ENCODE results near the gene ARHGAP31.

Gene ARHGAP31

DNA sequence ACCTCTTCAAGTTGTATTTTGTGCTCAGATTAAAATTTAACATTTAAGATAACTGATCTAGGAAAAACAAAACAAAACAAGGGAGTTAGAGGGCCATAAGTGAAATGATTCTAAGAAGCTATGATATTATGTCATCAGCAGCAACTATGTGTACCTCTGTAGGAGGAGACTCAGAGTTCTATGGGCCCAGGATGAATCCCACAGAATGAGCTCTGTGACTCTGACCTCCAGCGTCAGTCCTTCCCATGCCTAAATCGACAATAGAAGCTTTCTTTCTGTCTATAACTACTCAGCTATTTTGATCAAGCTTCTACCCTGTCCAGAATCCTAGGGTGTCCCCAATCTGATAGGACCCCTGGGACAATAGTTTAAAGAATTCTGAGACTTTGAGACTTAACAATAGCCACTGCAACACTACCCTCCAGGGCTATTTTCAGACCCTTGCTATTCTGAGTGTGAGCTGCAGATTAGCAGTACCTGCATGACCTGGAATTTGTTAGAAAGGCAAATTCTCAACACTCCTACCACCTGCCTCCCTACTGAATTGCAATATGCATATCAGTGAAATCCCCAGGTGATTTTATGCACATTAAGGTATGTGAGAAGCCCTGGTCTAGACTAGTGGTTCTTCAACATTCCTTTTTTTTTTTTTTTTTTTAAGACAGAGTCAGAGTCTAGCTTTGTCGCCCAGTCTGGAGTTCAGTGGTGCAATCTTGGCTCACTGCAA is 66.7 kb downstream of the ARHGAP31 start:
- POLR2A ChIA-PET, result no interaction called here
- TF ChIP-seq LEF1 (IDR thresholded peaks at IDR 0.05; ENCODE audit: borderline replicate concordance), result no peak
- no peak for TF ChIP-seq HDGF (IDR thresholded peaks at IDR 0.05; ENCODE audit: borderline replicate concordance)
- no peak for TF ChIP-seq NFRKB (IDR thresholded peaks at IDR 0.05)
- no peak for TF ChIP-seq TARDBP (IDR thresholded peaks at IDR 0.05)
- no peak for TF ChIP-seq L3MBTL2 (conservative IDR thresholded peaks at IDR 0.05)
- no peak for TF ChIP-seq ARNT (IDR thresholded peaks at IDR 0.05)
- no peak for TF ChIP-seq CTBP1 (IDR thresholded peaks at IDR 0.05; ENCODE audit: borderline replicate concordance)
- no peak for TF ChIP-seq FOXK2 (IDR thresholded peaks at IDR 0.05)
- TF ChIP-seq ELF4 (IDR thresholded peaks at IDR 0.05), result no peak
- no peak for TF ChIP-seq FOXM1 (IDR thresholded peaks at IDR 0.05; ENCODE audit: borderline replicate concordance)
- TF ChIP-seq SP1 (IDR thresholded peaks at IDR 0.05), result no peak
- TF ChIP-seq, protein P1, sequence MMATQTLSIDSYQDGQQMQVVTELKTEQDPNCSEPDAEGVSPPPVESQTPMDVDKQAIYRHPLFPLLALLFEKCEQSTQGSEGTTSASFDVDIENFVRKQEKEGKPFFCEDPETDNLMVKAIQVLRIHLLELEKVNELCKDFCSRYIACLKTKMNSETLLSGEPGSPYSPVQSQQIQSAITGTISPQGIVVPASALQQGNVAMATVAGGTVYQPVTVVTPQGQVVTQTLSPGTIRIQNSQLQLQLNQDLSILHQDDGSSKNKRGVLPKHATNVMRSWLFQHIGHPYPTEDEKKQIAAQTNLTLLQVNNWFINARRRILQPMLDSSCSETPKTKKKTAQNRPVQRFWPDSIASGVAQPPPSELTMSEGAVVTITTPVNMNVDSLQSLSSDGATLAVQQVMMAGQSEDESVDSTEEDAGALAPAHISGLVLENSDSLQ (IDR thresholded peaks at IDR 0.05), result no peak
- TF ChIP-seq BHLHE40 (IDR thresholded peaks at IDR 0.05; ENCODE audit: borderline replicate concordance), result no peak
- TF ChIP-seq ZNF384 (IDR thresholded peaks at IDR 0.05), result no peak
- TF ChIP-seq FOXA1 (IDR thresholded peaks at IDR 0.05), result no peak
- DNase-seq (ENCODE audit: extremely low spot score), result no peak
- CTCF ChIA-PET, result interaction anchor here (1.0 kb wide), 1 partner anchor 20 kb away, joined by 3 read pairs; no protein-coding TSS in a partner anchor

DNA sequence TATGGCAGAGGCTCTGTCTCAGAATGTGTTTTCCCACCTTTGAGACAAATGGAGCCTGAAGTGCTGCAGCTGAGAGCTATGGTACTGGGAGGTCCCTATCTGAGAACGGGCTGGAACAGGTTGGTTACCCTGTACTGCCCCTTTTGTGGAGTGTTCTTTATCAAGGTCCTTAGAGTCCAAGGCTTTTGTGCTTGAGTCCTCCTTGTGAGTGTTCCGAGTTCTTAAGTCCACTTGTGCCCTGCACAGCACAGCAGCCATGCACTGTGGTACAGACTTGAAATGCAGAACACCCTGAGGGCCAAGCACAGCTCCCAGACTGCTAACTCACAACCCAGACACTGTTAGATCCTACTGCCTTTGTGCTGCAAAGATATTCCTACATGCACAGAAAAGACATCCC is 67.8 kb downstream of the ARHGAP31 start:
- ChIA-PET POLR2A (no interaction called here), CTCF (no interaction called here)
- TF ChIP-seq HDGF (IDR thresholded peaks at IDR 0.05; ENCODE audit: borderline replicate concordance) (no peak), FOXA1 (IDR thresholded peaks at IDR 0.05) (no peak)
- DNase-seq (ENCODE audit: extremely low spot score), result no peak

DNA sequence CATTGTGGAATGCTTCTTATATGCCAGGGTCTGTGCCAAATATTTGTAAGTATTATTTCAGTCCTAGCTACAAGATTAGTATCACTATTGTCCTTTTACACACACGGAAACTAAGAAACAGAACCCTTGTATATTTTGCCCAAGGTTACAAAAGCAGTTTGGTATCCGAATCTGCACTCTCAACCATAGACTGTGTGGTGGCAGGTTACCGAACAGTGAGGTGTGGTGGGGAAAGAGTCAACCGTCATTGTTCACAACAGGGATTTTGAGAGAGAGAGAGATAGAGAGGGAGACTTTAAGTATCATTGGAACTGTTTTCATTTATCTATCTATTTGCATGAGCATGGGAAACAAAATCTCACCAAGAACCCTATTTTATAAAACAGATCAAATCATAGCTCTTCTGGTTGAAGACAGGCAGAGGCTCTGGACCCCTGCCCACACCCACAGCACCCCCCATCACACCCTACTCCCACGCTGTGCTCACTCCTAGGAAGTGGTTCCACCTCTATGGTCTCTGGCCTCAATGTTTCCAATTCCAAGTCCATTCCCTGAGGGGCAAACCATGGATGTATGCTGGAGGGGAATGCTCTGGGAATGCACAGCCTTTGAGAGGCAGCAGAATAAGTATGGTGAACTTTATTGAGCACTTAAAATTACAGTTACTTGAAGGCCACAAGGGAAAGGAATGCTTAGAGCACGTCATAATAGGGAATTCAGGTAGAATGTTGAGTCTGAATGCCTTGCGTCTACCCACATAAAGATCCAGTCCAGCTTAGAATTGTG is 69.0 kb downstream of the ARHGAP31 start:
- ChIA-PET POLR2A (no interaction called here), CTCF (no interaction called here)
- TF ChIP-seq LEF1 (IDR thresholded peaks at IDR 0.05; ENCODE audit: borderline replicate concordance), result no peak
- no peak for TF ChIP-seq FOXK2 (IDR thresholded peaks at IDR 0.05)
- no peak for TF ChIP-seq L3MBTL2 (conservative IDR thresholded peaks at IDR 0.05)
- no peak for TF ChIP-seq CTBP1 (IDR thresholded peaks at IDR 0.05; ENCODE audit: borderline replicate concordance)
- no peak for TF ChIP-seq NFRKB (IDR thresholded peaks at IDR 0.05)
- no peak for TF ChIP-seq TARDBP (IDR thresholded peaks at IDR 0.05)
- TF ChIP-seq FOXA1 (IDR thresholded peaks at IDR 0.05), result no peak
- TF ChIP-seq ARNT (IDR thresholded peaks at IDR 0.05), result no peak
- TF ChIP-seq BHLHE40 (IDR thresholded peaks at IDR 0.05; ENCODE audit: borderline replicate concordance), result no peak
- no peak for TF ChIP-seq HDGF (IDR thresholded peaks at IDR 0.05; ENCODE audit: borderline replicate concordance)
- TF ChIP-seq ELF4 (IDR thresholded peaks at IDR 0.05), result no peak
- TF ChIP-seq SUZ12 (IDR thresholded peaks at IDR 0.05), result no peak
- TF ChIP-seq FOXM1 (IDR thresholded peaks at IDR 0.05; ENCODE audit: borderline replicate concordance), result no peak
- TF ChIP-seq, protein P1 (IDR thresholded peaks at IDR 0.05), result no peak
- TF ChIP-seq ZNF384 (IDR thresholded peaks at IDR 0.05), result no peak
- TF ChIP-seq SP1 (IDR thresholded peaks at IDR 0.05), result no peak
- DNase-seq (ENCODE audit: extremely low spot score), result no peak

DNA sequence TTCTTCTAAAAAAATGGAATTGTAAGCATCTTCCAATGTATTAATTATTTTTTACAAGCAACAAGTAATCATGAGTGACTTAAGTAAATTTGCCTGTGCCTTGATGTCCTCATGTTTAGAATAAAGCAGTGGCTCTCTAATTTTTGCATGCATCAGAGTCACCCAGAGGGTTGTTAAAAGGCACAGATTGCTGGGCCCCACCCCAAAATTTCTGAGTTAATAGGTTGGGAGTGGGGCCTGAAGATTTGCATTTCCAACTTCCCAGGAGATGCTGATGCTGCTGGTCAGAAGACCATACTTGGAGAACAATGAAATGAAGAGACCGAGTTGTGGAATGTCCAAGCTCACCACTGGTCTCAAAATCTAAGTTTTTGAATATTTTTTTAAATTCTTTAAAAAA is 70.2 kb downstream of the ARHGAP31 start:
- DNase-seq (ENCODE audit: extremely low spot score), result no peak
- TF ChIP-seq SP1 (IDR thresholded peaks at IDR 0.05) (no peak), ZNF384 (IDR thresholded peaks at IDR 0.05) (no peak), FOXA1 (IDR thresholded peaks at IDR 0.05) (no peak), LEF1 (IDR thresholded peaks at IDR 0.05; ENCODE audit: borderline replicate concordance) (no peak), TARDBP (IDR thresholded peaks at IDR 0.05) (no peak), CTBP1 (IDR thresholded peaks at IDR 0.05; ENCODE audit: borderline replicate concordance) (no peak), HDGF (IDR thresholded peaks at IDR 0.05; ENCODE audit: borderline replicate concordance) (no peak)
- CTCF ChIA-PET, result no interaction called here
- POLR2A ChIA-PET, result no interaction called here

DNA sequence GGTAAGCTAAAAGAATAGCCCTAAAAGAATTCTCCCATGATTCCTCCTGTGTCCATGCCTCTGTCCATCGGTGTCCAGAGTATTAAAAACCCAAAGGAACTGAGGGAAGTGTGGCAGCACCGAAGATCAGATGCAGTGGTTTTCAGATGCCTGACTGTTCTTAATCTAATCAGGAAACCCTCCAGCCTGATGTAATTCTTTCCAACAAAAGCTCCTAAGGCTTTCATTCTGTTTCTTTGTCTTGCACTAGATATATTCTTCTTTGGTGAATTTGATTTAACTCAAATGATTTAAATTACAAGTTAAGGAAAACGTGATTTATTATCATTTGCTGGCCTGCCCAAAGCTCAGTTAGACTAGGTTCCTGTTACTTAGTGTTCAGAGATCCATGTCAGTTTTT is 71.2 kb downstream of the ARHGAP31 start:
- POLR2A ChIA-PET, result no interaction called here
- CTCF ChIA-PET, result interaction anchor here (0.6 kb wide), 1 partner anchor 27 kb away, joined by 5 read pairs; no protein-coding TSS in a partner anchor
- TF ChIP-seq TARDBP (IDR thresholded peaks at IDR 0.05), result no peak
- TF ChIP-seq HDGF (IDR thresholded peaks at IDR 0.05; ENCODE audit: borderline replicate concordance), result no peak
- TF ChIP-seq SUZ12 (IDR thresholded peaks at IDR 0.05), result no peak
- TF ChIP-seq ARNT (IDR thresholded peaks at IDR 0.05), result no peak
- no peak for TF ChIP-seq L3MBTL2 (conservative IDR thresholded peaks at IDR 0.05)
- no peak for TF ChIP-seq ELF4 (IDR thresholded peaks at IDR 0.05)
- DNase-seq (ENCODE audit: extremely low spot score), result no peak

DNA sequence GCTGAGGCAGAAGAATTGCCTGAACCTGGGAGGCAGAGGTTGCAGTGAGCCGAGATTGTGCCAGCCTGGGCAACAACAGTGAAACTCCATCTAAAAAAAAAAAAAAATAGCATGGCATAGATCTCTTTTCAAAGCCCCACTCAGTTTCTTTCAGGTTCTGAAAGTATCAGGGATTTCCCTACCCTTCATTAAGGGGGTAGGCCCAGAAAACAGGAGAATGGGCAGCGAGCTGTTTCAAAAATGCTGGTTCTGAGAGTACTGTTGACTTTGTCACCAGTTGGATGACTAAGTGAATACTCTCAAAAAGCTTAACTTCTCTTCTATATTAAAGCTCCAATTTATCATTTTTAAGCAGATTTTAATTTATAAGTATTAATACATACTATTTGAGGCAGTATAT is 72.8 kb downstream of the ARHGAP31 start:
- no peak for DNase-seq (ENCODE audit: extremely low spot score)
- ChIA-PET POLR2A (no interaction called here), CTCF (no interaction called here)
- TF ChIP-seq NFRKB (IDR thresholded peaks at IDR 0.05) (no peak), L3MBTL2 (conservative IDR thresholded peaks at IDR 0.05) (no peak), ELF4 (IDR thresholded peaks at IDR 0.05) (no peak), SP1 (IDR thresholded peaks at IDR 0.05) (no peak), FOXA1 (IDR thresholded peaks at IDR 0.05) (no peak), HDGF (IDR thresholded peaks at IDR 0.05; ENCODE audit: borderline replicate concordance) (no peak), ARNT (IDR thresholded peaks at IDR 0.05) (no peak), SUZ12 (IDR thresholded peaks at IDR 0.05) (no peak)
- TF ChIP-seq, protein P1 (IDR thresholded peaks at IDR 0.05), result no peak

Data from HEK293T (cell line).